Measurements from ENCODE around the gene CPHXL. TPM values are rescaled to one million over a fixed set of nuclear protein-coding genes. Genes with fewer than 3 reads are reported as not detected.

The CPHXL gene
- total RNA-seq, 1 experiment from 2014 or later = not detected

GRCh38 chr16:75758215-75758614 lies 31.9 kb upstream of the CPHXL start:
- Histone ChIP-seq H3K79me2 (ENCODE audit: low read length) (no peaks in the 10 kb centered on the region), H3K9me2 (replicated peaks; ENCODE audit: insufficient read depth, low read length) (no peaks in the 10 kb centered on the region), H3K9ac (ENCODE audit: low read length) (peak overlapping the region; percentile 36), H4K20me1 (ENCODE audit: insufficient read depth, low read depth, low read length) (no peaks in the 10 kb centered on the region), H3K27ac (ENCODE audit: low read length) (no peak overlapping the region), H3K4me3 (ENCODE audit: low read length) (no peak overlapping the region; the same call in 1 of the 2 replicates), H3K27me3 (ENCODE audit: low read length) (no peaks in the 10 kb centered on the region), H3K4me1 (ENCODE audit: low read length) (peaks cover 40% of the 10 kb centered on the region), H3K4me2 (ENCODE audit: low read depth, low read length, poor library complexity, severe bottlenecking) (peak overlapping the region; percentile 45), H2AFZ (ENCODE audit: low read length) (peak overlapping the region; percentile 90), H3K9me3 (ENCODE audit: low read length) (no peaks in the 10 kb centered on the region), H3K36me3 (ENCODE audit: insufficient read depth, low read length) (no peaks in the 10 kb centered on the region)
- DNase-seq = no peak

- Histone ChIP-seq H4K20me1 (ENCODE audit: insufficient read depth, low read depth, low read length) (no peaks in the 10 kb centered on the region), H3K9me2 (replicated peaks; ENCODE audit: insufficient read depth, low read length) (no peaks in the 10 kb centered on the region), H3K4me3 (ENCODE audit: low read length) (no peak overlapping the region), H3K79me2 (ENCODE audit: low read length) (no peaks in the 10 kb centered on the region), H3K4me1 (ENCODE audit: low read length) (peaks cover 12% of the 10 kb centered on the region), H3K27me3 (ENCODE audit: low read length) (no peaks in the 10 kb centered on the region), H3K9me3 (ENCODE audit: low read length) (no peaks in the 10 kb centered on the region), H3K9ac (ENCODE audit: low read length) (no peak overlapping the region), H3K4me2 (ENCODE audit: low read depth, low read length, poor library complexity, severe bottlenecking) (no peak overlapping the region), H2AFZ (ENCODE audit: low read length) (no peak overlapping the region), H3K36me3 (ENCODE audit: insufficient read depth, low read length) (no peaks in the 10 kb centered on the region), H3K27ac (ENCODE audit: low read length) (no peak overlapping the region)
- DNase-seq = no peak
These were observed 27.9 kb upstream of the CPHXL start for GRCh38 chr16:75754141-75754540.

GRCh38 chr16:75750528-75750927 lies 24.2 kb upstream of the CPHXL start:
- H3K36me3 ChIP-seq (ENCODE audit: insufficient read depth, low read length) = no peaks in the 10 kb centered on the region
- H2AFZ ChIP-seq (ENCODE audit: low read length) = no peak overlapping the region
- DNase-seq = no peak
- no peak overlapping the region for H3K27ac ChIP-seq (ENCODE audit: low read length)
- no peaks in the 10 kb centered on the region for H3K27me3 ChIP-seq (ENCODE audit: low read length)
- H4K20me1 ChIP-seq (ENCODE audit: insufficient read depth, low read depth, low read length) = no peaks in the 10 kb centered on the region
- no peaks in the 10 kb centered on the region for H3K4me1 ChIP-seq (ENCODE audit: low read length)
- H3K9me3 ChIP-seq (ENCODE audit: low read length) = no peaks in the 10 kb centered on the region
- H3K9me2 ChIP-seq (replicated peaks; ENCODE audit: insufficient read depth, low read length) = no peaks in the 10 kb centered on the region
- H3K4me3 ChIP-seq (ENCODE audit: low read length) = no peak overlapping the region
- H3K79me2 ChIP-seq (ENCODE audit: low read length) = no peaks in the 10 kb centered on the region
- H3K4me2 ChIP-seq (ENCODE audit: low read depth, low read length, poor library complexity, severe bottlenecking) = no peak overlapping the region
- no peak overlapping the region for H3K9ac ChIP-seq (ENCODE audit: low read length)

GRCh38 chr16:75746359-75746758 lies 20.1 kb upstream of the CPHXL start:
- H3K4me1 ChIP-seq (ENCODE audit: low read length) = no peaks in the 10 kb centered on the region
- no peaks in the 10 kb centered on the region for H3K79me2 ChIP-seq (ENCODE audit: low read length)
- no peak overlapping the region for H3K9ac ChIP-seq (ENCODE audit: low read length)
- DNase-seq = peak; percentile 2
- H3K4me2 ChIP-seq (ENCODE audit: low read depth, low read length, poor library complexity, severe bottlenecking) = no peak overlapping the region
- no peak overlapping the region for H2AFZ ChIP-seq (ENCODE audit: low read length)
- H3K4me3 ChIP-seq (ENCODE audit: low read length) = no peak overlapping the region
- H3K27me3 ChIP-seq (ENCODE audit: low read length) = no peaks in the 10 kb centered on the region
- H3K36me3 ChIP-seq (ENCODE audit: insufficient read depth, low read length) = no peaks in the 10 kb centered on the region
- peaks cover 21% of the 10 kb centered on the region for H3K9me3 ChIP-seq (ENCODE audit: low read length)
- no peaks in the 10 kb centered on the region for H4K20me1 ChIP-seq (ENCODE audit: insufficient read depth, low read depth, low read length)
- H3K27ac ChIP-seq (ENCODE audit: low read length) = no peak overlapping the region
- no peaks in the 10 kb centered on the region for H3K9me2 ChIP-seq (replicated peaks; ENCODE audit: insufficient read depth, low read length)

GRCh38 chr16:75745823-75746222 lies 19.5 kb upstream of the CPHXL start:
- peak; percentile 26 for DNase-seq
- no peaks in the 10 kb centered on the region for H3K36me3 ChIP-seq (ENCODE audit: insufficient read depth, low read length)
- no peak overlapping the region for H3K4me2 ChIP-seq (ENCODE audit: low read depth, low read length, poor library complexity, severe bottlenecking)
- H3K4me3 ChIP-seq (ENCODE audit: low read length) = no peak overlapping the region
- no peak overlapping the region for H3K27ac ChIP-seq (ENCODE audit: low read length)
- H4K20me1 ChIP-seq (ENCODE audit: insufficient read depth, low read depth, low read length) = no peaks in the 10 kb centered on the region
- H3K4me1 ChIP-seq (ENCODE audit: low read length) = no peaks in the 10 kb centered on the region
- peaks cover 27% of the 10 kb centered on the region for H3K9me3 ChIP-seq (ENCODE audit: low read length)
- no peak overlapping the region for H2AFZ ChIP-seq (ENCODE audit: low read length)
- H3K9ac ChIP-seq (ENCODE audit: low read length) = no peak overlapping the region
- no peaks in the 10 kb centered on the region for H3K79me2 ChIP-seq (ENCODE audit: low read length)
- no peaks in the 10 kb centered on the region for H3K27me3 ChIP-seq (ENCODE audit: low read length)
- H3K9me2 ChIP-seq (replicated peaks; ENCODE audit: insufficient read depth, low read length) = no peaks in the 10 kb centered on the region

- no peaks in the 10 kb centered on the region for H3K79me2 ChIP-seq (ENCODE audit: low read length)
- H3K9me3 ChIP-seq (ENCODE audit: low read length) = peaks cover 28% of the 10 kb centered on the region
- H2AFZ ChIP-seq (ENCODE audit: low read length) = no peak overlapping the region
- H3K9ac ChIP-seq (ENCODE audit: low read length) = no peak overlapping the region
- no peaks in the 10 kb centered on the region for H3K9me2 ChIP-seq (replicated peaks; ENCODE audit: insufficient read depth, low read length)
- DNase-seq = peak; percentile 38
- no peak overlapping the region for H3K27ac ChIP-seq (ENCODE audit: low read length)
- H3K4me1 ChIP-seq (ENCODE audit: low read length) = no peaks in the 10 kb centered on the region
- no peaks in the 10 kb centered on the region for H3K36me3 ChIP-seq (ENCODE audit: insufficient read depth, low read length)
- H3K4me2 ChIP-seq (ENCODE audit: low read depth, low read length, poor library complexity, severe bottlenecking) = no peak overlapping the region
- H4K20me1 ChIP-seq (ENCODE audit: insufficient read depth, low read depth, low read length) = no peaks in the 10 kb centered on the region
- no peaks in the 10 kb centered on the region for H3K27me3 ChIP-seq (ENCODE audit: low read length)
- H3K4me3 ChIP-seq (ENCODE audit: low read length) = no peak overlapping the region
These were observed 19.0 kb upstream of the CPHXL start for GRCh38 chr16:75745242-75745641.

- H3K27me3 ChIP-seq (ENCODE audit: low read length) = no peaks in the 10 kb centered on the region
- H3K4me1 ChIP-seq (ENCODE audit: low read length) = no peaks in the 10 kb centered on the region
- H4K20me1 ChIP-seq (ENCODE audit: insufficient read depth, low read depth, low read length) = no peaks in the 10 kb centered on the region
- H3K27ac ChIP-seq (ENCODE audit: low read length) = no peak overlapping the region
- H3K9ac ChIP-seq (ENCODE audit: low read length) = no peak overlapping the region
- H3K9me2 ChIP-seq (replicated peaks; ENCODE audit: insufficient read depth, low read length) = no peaks in the 10 kb centered on the region
- no peak overlapping the region for H2AFZ ChIP-seq (ENCODE audit: low read length)
- H3K79me2 ChIP-seq (ENCODE audit: low read length) = no peaks in the 10 kb centered on the region
- H3K4me3 ChIP-seq (ENCODE audit: low read length) = no peak overlapping the region
- no peaks in the 10 kb centered on the region for H3K36me3 ChIP-seq (ENCODE audit: insufficient read depth, low read length)
- peak; percentile 50 for DNase-seq
- H3K4me2 ChIP-seq (ENCODE audit: low read depth, low read length, poor library complexity, severe bottlenecking) = no peak overlapping the region
- H3K9me3 ChIP-seq (ENCODE audit: low read length) = peaks cover 28% of the 10 kb centered on the region
These were observed 16.2 kb upstream of the CPHXL start for GRCh38 chr16:75742424-75743047.

GRCh38 chr16:75733305-75734211 lies 7.3 kb upstream of the CPHXL start:
- no peak overlapping the region for H3K4me3 ChIP-seq (ENCODE audit: low read length)
- H3K9ac ChIP-seq (ENCODE audit: low read length) = no peak overlapping the region
- no peaks in the 10 kb centered on the region for H3K79me2 ChIP-seq (ENCODE audit: low read length)
- H3K9me2 ChIP-seq (replicated peaks; ENCODE audit: insufficient read depth, low read length) = no peaks in the 10 kb centered on the region
- no peaks in the 10 kb centered on the region for H3K27me3 ChIP-seq (ENCODE audit: low read length)
- peak; percentile 27 for DNase-seq
- H2AFZ ChIP-seq (ENCODE audit: low read length) = no peak overlapping the region
- no peak overlapping the region for H3K4me2 ChIP-seq (ENCODE audit: low read depth, low read length, poor library complexity, severe bottlenecking)
- no peaks in the 10 kb centered on the region for H3K9me3 ChIP-seq (ENCODE audit: low read length)
- no peaks in the 10 kb centered on the region for H4K20me1 ChIP-seq (ENCODE audit: insufficient read depth, low read depth, low read length)
- no peaks in the 10 kb centered on the region for H3K36me3 ChIP-seq (ENCODE audit: insufficient read depth, low read length)
- H3K4me1 ChIP-seq (ENCODE audit: low read length) = no peaks in the 10 kb centered on the region
- no peak overlapping the region for H3K27ac ChIP-seq (ENCODE audit: low read length)
